Glomerular endothelial cell (primary cell): Measurements from ENCODE around the gene RHBG. TPM values are rescaled to one million over a fixed set of nuclear protein-coding genes. Genes with fewer than 3 reads are reported as not detected.
"Not testable (repeated sequence)": the region's sequence is repeated elsewhere in the genome, so short reads cannot be mapped to it uniquely, and the experiment has no call there.

Experiments
- DNase-seq: peaks from one replicate; pipeline ENCODE4 v3.0.0-alpha.2; 2011; ENCODE audit warnings: low read depth, low spot score; ENCODE audit errors: extremely low read depth
- total RNA-seq: library from RNA; depleted of rRNA; stranded (reverse); fragments of >200 nt; gene quantifications from 2 replicates; pipeline ENCODE4 v1.2.3, GENCODE V29; 2015

The RHBG gene, protein sequence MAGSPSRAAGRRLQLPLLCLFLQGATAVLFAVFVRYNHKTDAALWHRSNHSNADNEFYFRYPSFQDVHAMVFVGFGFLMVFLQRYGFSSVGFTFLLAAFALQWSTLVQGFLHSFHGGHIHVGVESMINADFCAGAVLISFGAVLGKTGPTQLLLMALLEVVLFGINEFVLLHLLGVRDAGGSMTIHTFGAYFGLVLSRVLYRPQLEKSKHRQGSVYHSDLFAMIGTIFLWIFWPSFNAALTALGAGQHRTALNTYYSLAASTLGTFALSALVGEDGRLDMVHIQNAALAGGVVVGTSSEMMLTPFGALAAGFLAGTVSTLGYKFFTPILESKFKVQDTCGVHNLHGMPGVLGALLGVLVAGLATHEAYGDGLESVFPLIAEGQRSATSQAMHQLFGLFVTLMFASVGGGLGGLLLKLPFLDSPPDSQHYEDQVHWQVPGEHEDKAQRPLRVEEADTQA
- total RNA-seq = not detected in 2 replicates

GRCh38 chr1:156368889-156369684 is at the start of gene RHBG:
TSS of gene RHBG (plus strand) at chr1:156369211. CDS start at chr1:156369250, 39 bp downstream.
- DNase-seq = no peak

DNA sequence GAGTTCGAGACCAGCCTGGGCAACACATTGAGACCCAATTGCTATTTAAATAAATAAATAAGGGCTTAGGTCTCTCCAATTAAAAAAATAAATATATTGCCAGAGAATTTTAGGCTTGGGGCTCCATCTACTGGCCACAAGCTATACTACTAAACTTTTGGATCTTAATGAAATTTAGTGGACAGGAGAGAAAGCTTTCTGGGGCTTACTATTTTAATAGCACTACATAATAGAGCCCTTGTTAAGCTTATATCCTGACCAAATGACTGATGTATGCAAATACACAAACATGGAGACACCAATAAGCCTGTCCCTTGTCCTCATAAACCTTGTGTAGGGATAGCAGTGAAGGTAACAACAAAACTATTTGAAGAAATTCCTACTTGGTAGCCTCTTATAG is 49.3 kb upstream of the RHBG start:
- no peak for DNase-seq

DNA sequence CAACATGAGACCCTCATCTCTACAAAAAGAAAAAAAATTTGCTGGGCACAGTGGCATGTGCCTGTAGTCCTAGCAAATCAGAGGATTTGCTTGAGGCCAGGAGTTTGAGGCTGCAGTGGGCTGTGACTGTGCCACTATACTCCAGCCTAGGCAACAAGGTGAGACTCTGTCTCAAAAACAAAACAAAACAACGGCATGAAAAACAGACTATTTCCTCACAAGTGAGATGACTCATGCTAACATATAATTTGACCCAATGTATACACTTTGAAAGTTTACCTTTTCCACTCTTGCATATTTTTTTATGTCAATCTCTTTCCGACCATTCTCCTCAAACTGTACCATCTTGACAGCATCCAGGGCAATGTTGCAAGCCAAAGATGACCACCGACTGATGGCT is 48.5 kb upstream of the RHBG start:
- DNase-seq = no peak

- DNase-seq = not testable (repeated sequence)
These were observed 45.8 kb upstream of the RHBG start for GRCh38 chr1:156323179-156323578.

DNA sequence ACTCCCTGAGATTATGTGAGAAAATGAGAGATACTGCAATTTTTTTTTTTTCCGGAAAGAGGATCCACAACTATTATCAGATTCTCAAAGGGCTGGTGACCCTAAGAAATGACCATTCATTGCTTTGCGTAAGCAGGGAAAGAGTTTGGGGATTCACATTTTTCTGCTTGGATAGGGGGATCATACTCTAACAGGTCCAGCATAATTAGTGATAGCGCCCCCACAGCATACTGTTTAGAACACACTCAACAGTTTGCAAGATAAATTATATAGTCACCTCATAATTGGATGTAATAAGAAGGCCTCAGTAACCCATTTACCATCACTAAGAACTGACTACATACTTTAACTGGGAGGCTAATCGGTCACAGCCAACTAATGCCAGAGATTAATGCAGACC is 32.8 kb upstream of the RHBG start:
- DNase-seq = no peak

DNA sequence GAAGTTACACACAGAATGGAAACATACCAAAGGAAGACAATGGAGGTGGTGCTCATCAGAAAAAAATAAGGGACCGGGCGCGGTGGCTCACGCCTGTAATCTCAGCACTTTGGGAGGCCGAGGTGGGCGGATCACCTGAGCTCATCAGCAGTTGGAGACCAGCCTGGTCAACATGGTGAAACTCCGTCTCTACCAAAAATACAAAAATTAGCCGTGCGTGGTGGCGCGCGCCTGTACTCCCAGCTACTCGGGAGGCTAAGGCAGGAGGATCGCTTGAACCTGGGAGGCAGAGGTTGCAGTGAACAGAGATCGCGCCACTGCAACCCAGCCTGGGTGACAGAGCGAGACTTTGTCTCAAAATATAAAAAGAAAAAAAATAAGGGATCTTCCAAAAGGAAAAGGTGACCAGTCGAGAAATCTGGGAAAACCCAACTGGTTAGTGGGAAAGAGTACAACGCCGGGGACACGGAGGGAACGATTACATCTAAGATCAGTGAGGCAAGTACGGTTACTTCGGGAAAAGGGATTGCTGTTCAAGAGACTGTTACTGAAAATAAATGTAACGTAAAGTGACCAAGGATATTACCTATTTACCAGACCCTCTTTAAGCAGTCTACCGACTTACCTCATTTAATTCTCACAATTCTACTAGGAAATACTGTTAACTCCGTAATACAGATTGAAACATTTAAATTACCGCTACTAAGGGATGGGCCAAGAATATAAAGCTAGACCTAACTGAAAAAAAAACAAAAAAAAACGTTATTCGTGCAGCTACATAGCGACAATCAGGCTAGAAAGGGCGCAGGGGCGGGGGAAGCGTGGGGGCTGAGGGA is 31.7 kb upstream of the RHBG start:
- DNase-seq = no peak

DNA sequence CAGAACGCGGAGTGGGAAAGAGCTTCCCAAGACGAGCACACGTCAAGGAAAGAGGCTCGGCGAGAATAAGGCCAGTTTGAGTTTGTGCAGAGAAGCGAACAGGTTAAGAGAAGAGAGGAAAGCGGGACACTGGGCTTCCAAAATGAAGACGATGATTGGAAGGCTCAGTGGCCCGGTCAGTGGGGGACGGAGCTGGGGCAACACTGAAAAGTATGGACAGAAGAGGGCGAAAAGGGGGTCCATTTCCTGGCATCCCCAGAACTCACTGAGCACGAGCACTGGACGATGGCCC is 31.2 kb upstream of the RHBG start:
- DNase-seq = no peak

DNA sequence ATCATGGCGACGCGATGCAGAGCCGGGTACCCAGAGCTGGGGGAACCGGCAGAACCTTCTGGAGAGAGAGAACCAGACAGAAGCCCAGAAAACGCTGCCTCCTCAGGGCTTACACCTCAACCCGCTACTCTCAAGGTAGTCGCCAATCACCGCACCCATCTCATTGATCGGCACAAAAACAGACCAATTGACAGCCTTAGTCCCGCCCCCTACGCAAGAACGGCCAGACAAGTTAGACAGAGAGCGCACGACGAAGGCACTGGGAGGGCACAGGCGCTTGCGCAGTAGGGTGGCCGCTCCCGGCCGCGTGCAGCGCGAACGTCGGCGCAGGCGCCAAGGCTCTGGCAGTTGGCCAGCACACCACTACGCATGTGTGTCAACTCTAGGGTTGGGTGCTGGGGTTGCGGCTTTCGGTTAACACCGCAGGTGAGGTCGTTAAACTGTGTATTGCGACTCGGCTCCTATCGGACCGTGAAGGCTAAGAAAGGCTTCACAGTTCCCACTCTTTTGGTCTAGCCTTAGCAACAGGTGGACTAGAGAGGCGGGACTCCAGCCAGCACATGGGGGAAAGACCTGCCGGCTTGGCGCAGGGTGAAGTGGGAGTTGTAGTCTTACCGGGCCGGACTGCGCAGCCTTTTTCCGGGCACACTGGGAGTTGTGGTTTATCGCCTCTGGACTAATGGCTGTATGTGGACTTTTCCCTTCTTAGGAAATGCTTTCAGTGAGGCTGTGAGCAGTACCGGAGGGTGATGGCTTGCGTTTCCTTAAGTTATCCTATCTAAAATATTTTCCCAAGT is 30.6 kb upstream of the RHBG start, which contains the start of the genes CCT3 and TSACC:
CCT3 (minus strand) TSS at position 113 of the 797 bp plus-strand sequence; CDS start at position 5, 108 bp downstream.
TSACC (plus strand) TSS at position 347 of the 797 bp plus-strand sequence. CDS start 1,232 bp downstream, outside the sequence.
- DNase-seq = peak; percentile 99

DNA sequence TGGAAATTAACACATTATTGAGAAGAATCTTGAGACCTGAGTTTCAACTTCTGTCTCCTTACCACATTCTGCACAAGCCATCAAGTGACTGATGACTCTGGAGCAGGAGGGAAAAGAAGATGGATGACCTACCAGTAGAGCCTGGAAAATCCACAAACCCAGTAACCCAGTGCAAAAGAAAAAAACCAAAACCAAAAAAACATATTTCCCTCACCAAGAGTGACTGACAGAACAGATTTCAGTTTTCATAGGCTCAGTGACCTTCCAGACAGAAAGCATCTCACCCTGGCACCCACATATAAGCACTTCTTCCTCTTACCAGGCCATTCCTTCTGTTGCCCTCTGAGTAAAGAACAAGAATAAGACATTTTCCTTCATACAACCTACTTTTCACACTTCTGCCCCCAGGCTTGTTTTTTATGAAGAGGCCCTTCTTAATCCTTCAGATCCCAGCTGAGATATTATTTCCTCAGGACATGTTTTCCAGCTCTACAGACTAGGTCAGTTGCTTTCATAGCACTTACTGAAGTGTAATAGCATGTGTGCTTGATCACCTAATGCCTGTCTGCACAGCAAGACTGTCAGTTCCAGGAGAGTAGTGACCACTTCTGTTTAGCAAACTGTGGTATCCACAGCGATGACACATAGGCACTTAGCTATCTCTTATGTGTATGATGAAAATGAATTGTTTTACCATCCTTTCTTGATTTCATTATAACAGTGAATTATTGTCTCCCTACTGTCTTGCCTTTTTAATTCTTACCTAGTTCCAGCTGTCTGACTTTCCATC is 26.6 kb upstream of the RHBG start:
- DNase-seq = no peak

DNA sequence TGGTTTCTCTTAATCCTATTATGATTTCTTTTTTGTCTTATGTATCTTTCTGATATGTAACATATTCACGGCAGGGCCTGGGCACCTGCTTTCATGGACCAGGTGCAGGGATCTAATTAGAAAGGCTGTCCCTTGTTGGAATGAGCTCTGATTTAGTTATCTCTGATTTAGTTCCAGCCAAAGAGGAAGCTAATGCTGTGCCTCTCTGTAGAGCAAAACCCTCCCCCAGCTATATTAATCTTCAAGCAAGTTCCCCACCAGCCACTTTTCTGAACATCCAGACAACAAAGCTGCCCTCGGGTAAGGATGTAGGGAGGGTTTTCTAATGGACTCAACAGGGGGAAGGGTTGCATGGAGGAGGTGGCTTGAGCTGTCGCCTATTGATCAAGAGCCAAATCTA is 24.6 kb upstream of the RHBG start:
- no peak for DNase-seq

DNA sequence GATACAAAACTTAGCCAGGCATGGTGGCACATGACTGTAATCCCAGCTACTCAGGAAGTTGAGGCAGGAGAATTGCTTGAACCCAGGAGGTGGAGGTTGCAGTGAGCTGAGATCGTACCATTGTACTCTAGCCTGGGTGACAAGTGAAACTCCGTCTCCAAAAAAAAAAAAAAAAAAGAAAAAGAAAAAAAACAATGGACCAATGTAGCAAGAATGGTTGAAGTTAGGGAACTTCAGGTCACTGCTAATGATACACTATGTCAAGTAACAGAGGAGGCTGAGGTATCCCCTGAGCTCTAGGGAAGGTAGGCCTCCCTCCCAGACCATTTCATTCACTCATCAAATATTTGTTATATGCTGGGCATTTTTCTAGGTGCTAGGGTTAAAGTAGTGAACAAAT is 23.0 kb upstream of the RHBG start:
- not testable (repeated sequence) for DNase-seq

DNA sequence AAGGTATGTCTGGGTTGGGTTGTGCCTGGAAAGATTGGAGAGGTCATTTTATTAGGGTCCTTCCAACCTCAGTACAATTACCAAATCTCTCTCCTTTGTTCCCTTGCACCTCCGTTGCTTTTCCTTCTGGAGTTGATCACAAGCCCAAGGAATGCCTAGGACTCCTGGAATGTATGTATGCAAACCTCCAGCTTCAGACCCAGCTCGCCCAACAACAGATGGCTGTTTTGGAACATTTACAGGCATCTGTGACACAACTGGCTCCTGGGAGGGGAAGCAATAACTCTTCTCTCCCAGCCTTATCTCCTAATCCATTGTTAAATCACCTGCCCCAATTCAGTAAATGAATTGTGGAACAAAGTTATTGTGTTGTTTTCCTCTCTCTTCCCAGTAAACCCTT is 22.4 kb upstream of the RHBG start:
- DNase-seq = no peak

GRCh38 chr1:156347331-156347730 is 21.7 kb upstream of the RHBG start:
- no peak for DNase-seq

DNA sequence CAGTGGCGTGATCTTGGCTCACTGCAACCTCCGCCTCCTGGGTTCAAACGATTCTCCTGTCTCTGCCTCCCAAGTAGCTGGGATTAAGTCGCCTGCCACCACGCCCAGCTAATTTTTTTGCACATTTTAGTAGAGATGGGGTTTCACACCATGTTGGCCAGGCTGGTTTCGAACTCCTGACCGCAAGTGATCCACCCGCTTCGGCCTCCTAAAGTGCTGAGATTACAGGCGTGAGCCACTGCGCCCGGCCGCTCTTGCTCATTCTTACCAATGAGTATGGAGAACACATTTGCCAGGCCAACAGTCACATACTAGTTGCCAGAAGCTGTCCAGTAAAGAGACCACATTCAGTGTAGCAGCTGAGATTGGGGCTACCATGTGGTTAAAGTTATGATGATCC is 16.5 kb upstream of the RHBG start:
- not testable (repeated sequence) for DNase-seq

DNA sequence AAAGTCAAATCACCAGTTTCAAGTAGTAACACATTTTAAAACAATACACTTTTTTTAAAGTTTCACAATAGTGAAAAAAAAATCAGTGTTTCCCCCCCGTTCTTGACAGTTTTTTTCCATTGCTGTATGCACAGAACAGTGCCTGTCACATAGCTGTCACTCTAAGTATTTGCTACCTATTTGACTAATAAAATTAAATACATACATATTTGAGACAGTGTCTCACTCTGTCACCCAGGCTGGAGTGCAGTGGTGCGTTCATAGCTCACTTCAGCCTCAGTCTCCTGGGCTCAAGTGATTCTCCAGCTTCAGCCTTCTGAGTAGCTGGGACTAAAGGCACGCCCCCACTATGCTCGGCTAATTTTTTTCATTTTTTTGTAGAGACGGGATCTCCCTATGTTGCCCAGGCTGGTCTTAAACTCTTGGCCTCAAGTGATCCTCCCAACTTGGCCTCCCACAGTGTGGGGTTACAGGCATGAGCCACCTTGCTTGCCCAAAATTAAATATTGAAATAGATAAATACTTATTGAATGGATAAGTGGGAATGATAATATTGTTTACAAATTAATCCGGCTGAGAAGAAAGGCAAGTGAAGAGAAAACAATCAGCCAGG is 12.6 kb upstream of the RHBG start:
- no peak for DNase-seq

GRCh38 chr1:156356875-156357534 is 12.0 kb upstream of the RHBG start:
- DNase-seq = no peak

- no peak for DNase-seq
These were observed 11.0 kb upstream of the RHBG start for GRCh38 chr1:156357977-156358376.

GRCh38 chr1:156358641-156359040 is 10.4 kb upstream of the RHBG start:
- DNase-seq = no peak
